Measurements from ENCODE around the gene LPAR1.

Gene LPAR1

DNA sequence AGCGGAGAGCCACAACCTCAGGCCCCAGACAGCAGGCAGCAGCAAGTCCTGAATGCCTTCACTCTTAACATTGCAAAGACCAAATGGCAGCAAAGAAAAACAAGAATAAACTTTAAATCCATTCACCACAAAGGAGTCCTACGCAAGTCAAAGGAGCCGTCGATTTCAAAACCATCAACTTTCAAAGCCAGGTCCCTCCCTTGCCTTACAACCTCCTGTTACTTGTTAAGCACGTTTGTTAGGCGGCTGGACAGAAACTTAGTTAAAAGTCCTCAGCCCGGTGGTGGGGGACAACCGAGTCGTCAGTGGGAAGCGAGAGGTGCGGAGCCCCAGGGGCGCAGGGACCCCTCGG is 938 bp downstream of the LPAR1 start:
- DNase-seq = no peak

GRCh38 chr9:111036946-111037345 is 1.3 kb downstream of the LPAR1 start:
- DNase-seq = no peak

DNA sequence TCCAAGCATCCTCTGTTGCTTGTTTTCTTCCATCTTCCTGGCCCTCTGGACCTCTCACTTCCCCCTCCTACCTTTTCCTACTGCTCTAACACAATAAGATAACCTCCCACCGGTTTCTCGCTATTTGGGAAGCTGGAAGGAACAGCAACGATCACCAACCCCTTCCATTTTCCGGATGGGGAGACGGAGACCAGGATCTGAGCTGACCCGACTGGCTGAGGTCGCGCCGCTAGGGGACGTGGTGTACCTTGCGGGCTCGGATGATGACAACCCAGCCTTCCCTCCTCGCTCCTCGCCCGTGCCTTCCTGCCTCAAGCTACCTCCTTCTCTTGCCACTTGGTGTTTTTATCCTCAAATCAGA is 1.9 kb downstream of the LPAR1 start:
- DNase-seq = no peak

DNA sequence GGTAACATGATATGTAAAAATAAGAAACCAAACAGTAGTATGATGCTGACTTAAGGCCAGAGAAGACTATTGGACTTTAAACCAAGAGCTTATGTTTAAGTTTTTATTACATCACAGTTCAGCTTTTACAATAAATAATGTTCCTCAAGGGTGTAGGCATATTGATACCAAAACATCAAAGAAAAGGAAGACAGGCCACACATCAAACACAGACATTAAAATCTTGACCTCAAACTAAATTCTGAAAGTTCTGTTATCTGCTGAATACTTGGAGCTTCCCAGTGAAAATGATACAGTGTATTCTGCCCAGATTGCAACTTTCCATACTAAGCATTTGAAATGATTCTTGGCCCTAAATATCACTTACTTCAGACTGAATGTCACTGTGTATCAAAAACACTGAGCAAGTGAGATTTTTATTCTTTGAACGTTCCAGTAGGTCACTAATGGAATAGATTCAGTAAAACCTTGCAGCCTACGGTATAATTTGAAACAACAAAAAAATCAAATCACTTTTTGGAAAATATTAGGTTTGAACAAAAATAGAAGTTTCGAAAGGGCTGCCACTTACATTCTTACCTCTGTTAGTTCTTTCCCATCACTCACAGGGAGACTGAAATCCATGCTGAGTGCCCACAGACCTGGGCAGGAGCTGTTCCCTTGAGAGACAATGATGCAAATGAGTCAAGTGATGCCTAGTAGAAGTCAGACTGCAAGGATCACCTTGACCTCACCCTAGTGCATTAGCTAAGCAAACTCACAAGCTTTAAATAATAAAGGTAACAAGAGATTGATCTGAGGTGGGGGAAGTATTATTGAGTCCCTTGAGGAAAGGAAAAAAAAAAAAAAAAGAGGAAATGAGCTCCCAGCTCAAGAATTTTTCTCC is 2.5 kb downstream of the LPAR1 start:
- no peak for DNase-seq

DNA sequence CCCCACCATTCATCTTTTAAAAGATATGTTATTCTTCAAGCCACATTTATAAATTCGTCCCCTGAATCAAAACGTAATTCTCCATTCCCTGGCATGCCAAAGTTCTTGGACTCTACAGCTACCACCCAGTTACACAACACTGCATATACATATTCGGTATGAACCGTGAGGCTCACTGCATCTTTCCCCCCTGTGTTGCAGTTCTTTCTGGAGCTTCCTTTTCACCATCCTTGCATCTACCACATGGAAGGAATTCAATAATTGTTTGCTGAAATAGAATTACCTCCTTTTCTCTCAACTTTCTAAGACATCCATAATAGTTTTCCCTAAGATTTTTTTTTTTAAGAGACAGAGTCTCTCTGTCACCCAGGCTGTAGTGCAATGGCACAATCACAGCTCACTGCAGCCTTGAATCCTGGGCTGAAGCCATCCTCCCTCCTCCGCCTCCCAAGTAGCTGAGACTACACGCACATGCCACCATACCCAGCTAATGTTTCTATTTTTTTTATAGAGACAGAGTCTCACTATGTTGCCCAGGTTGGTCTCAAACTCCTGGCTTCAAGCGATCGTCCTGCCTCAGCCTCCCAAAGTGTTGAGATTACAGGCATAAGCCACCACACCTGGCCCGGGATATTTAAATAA is 3.3 kb downstream of the LPAR1 start:
- no peak for DNase-seq

GRCh38 chr9:111034170-111034897 is 3.9 kb downstream of the LPAR1 start:
- DNase-seq = no peak

DNA sequence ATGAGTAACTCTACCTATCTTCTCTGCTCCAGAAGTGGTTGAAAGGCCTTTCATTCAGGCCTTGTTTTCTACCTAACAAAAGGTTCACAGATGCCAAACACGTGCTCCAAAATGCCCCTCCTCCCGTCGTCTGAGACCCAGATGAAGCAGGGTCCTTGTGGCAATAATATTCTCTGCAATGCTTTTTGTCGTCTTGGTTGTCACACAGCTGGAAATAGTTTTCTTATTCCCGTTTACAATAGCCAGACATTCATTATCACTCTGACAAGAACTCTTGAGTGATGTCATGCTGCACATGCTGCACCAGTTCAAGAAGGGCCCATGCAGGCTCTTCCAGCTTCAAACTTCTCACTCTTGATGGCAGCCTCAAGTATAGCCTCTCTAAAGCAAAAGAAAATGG is 7.8 kb downstream of the LPAR1 start:
- no peak for DNase-seq

GRCh38 chr9:111029260-111029659 is 9.0 kb downstream of the LPAR1 start:
- DNase-seq = no peak

DNA sequence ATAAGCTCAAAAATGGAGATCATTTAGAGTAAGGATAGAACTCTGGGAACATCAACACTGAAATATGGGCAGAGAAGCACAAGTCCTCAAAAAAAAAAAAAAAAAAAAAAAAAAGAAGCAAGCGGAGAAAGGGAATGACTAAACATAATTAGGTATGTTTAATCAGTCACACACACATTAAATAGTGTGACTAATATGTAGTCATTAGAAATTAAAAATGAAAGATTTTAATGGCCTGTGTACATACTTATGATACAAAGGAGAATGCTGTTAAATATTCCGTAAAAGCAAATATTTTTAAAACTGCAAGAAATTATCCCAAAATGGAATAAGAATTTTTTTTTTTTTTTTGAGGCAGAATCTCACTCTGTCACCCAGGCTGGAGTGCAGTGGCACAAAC is 10.5 kb downstream of the LPAR1 start:
- DNase-seq = no peak

- no peak for DNase-seq
Observed at GRCh38 chr9:111023128-111023527, 15.1 kb downstream of the LPAR1 start.

GRCh38 chr9:111020594-111020993 is 17.7 kb downstream of the LPAR1 start:
- DNase-seq = no peak

DNA sequence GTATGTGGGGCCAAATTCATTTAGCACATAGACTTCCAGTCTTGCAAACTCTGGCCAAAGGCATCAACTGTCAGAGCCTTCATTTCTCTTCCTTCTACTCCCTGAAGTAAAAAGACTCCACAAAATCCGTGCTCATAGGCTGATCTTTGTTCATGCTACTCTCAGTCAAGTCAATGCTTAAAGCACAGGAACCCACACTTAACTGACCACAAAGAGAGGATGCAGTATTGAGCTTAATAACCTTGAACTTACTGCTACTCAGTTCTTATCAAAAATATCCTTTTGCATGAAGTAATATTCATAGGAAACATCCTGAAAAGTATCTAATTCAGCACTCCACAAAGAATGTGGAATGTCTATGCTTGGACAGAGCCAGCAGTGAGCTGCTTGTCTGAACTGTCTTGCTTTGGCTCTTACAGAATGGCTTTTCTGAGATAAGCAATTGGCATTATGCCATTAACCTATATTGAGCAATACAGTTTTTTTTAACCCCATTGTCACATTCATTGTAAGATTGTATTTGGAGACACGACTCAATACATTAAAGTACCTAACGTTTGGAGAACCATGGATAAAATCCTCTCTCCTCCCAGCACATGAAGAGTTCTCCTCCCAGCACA is 21.7 kb downstream of the LPAR1 start:
- no peak for DNase-seq

DNA sequence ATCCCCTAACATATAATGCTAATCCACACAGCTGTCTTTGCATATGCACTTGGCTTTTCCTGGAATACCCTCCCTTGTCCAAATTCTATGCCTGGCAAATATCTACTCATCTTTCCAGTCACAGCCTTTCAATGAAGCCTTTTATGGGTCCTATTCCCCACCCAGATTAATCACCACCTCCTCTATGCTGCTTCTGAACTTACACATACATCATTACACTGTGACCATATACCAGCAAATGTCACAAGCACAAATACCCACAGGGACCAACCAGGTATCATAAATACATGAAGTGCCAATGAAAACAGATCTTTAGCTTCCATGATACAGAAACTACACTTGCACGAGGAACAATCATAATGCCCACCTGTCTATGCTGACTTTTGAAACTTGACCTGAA is 22.3 kb downstream of the LPAR1 start:
- DNase-seq = no peak

DNA sequence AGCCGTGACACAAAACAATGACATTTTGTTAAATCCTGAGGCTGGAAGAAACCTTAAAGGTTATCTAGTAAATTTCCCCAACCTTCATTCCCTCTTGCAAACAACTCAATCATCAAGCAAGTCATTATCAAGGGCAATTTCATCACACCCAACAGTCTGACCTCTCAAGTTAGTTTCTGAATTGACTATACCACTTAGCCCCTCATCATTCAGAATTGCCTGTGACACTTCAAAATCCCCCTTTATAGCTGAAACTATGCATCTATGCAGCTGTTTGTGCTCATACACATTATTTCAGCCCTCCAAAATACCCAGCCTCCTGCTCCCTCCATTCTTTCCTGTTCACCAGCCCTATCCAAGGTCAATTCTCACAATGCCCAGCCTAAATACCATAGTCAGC is 24.6 kb downstream of the LPAR1 start:
- no peak for DNase-seq

DNA sequence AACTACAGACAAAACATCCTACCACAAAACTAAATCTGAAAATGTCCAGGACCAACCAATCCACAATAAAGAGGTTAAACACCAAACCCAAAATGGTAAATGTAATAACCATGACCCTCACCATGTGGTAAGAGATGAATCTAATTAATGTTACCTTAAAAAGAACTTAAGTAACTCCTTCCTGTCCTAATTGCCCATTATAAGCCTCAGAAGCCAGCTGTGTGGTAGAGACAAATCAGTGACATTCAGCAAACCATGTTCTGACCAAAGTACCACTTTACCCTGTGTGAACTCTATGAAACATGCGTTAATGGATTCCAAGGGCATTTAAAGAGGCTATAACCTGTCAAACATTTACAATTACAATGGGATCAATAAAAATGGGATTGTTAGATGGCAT is 25.0 kb downstream of the LPAR1 start:
- no peak for DNase-seq

DNA sequence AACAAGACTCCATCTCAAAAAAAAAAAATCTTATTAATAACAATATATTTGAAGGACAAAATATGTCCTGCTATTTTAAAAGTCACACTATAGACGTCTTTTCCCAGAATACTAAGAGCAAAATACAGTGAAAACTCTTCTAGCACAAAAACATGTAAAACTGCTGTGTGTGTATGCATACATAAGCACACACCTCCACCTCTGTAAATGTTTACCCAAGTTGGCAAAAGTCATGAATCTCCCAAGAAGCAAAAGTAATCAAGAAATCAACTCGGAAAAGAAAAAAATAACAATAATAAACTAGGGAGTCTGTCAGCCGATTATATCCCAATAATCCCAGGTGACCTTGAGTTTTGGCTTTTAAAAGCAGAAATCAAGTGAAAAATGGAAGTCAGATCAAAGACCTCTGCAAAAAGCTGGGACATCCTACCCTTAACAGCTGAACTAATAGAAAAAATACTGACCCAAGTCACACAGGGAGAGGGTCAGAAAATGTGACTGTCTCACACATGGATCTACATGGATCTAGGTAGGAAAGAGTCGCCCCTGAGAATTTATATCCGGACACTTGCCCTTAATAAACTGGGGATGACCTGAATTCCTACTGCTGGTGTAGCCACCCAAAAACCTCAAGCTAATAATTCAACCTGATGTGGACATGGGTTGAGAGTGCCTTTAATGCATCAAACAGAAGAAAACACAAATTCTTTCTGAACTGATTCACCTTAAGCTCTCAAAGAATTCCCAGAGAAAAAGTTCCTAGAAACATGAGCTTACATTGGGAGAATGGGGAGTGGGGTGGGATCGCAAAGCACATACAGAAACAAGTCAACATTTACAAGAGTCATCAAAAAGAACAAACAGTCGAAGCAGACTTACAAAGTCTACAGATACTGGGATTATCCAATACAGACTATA is 29.9 kb downstream of the LPAR1 start:
- DNase-seq = no peak

GRCh38 chr9:111005746-111006470 is 32.4 kb downstream of the LPAR1 start:
- DNase-seq = no peak

- no peak for DNase-seq
Observed at GRCh38 chr9:111004936-111005335, 33.3 kb downstream of the LPAR1 start.

DNA sequence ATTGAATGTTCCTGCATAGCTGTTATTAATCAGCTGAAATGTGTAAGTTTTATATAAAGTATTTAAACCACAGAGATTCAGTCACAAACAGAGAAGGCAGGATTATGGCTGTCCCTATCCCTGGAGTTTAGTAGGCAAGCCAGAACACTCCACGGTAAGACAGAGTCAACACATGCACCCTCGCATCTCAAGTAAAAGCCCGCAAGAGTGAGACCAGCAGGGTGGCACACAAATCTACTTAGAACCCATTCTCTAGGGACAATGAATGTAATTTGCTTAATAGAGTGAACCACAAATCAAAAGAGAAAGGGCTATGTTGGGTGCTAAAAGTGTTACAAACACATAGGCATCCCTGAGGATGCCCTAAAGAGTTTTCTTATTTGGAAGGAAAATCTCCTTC is 35.1 kb downstream of the LPAR1 start:
- DNase-seq = no peak

GRCh38 chr9:111001526-111001925 is 36.7 kb downstream of the LPAR1 start:
- no peak for DNase-seq

GRCh38 chr9:111000202-111000601 is 38.1 kb downstream of the LPAR1 start:
- DNase-seq = no peak

DNA sequence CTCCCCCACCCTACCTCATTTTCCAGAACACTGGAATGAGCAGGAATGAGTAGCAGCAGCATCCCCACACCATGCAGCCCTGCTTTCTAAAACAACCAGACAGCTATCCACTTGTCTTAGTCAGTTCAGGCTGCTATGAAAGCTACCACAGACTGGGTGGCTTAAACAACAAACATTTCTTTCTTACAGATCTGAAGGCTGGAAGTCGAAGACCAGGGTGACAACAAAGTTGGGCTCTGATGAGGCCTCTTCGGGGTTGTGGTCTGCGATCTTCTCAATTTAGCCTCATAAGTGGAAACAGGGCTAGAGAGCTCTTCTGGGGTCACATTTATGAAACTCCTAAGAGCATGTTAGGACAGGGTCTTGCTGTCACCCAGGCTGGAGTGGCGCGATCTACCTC is 38.9 kb downstream of the LPAR1 start:
- DNase-seq = no peak

All from NCI-H2171 treated with DMSO at 0.1 percent for 48 hours (cell line).